K562 (cell line): ENCODE data around the gene TPRG1L. TPM values are rescaled to one million over a fixed set of nuclear protein-coding genes. Genes with fewer than 3 reads are reported as not detected.

Experiments used
- ATAC-seq: fragments of 200-7000 bp; cut with Tn5 transposase; 3 replicates; pipeline ENCODE4 v1.9.1; 2020; ENCODE audit warnings: moderate library complexity
- BruUV-seq: library from RNA; stranded (reverse); fragments of 400-500 nt; replicated peaks from 2 replicates; lab custom pipeline; 2021; lab: Mats Ljungman, UMichigan
- CTCF ChIA-PET: fragments of 300-600 bp; formaldehyde crosslinking; extraction: SDS; loops from one replicate; lab custom pipeline; 2021; ENCODE audit warnings: low intra/inter-chr PET ratio; lab: Yijun Ruan, JAX
- POLR2A ChIA-PET: fragments of 300-600, 350-650 bp; sonication (Branson Sonifier 250); formaldehyde crosslinking; extraction: SDS; loops from one replicate; lab custom pipeline; 2021; ENCODE audit warnings: antibody characterized with exemption, inconsistent platforms; lab: Yijun Ruan, JAX
- DNase-seq, 4 experiments: peaks; one replicate each; pipeline versions ENCODE4 v3.0.0 to v3.0.0-alpha.2; 2011 to 2018; ENCODE audit warnings: low spot score in 3 of 4, mixed read lengths in 3 of 4; ENCODE audit errors: extremely low read depth in 1 of 4
- FAIRE-seq: peaks from 2 replicates; lab custom pipeline; 2011; peaks lifted over from hg19 to GRCh38; lab: Jason Lieb, UNC
- H2AFZ ChIP-seq: 2 replicates; pipeline ENCODE4 v1.6.0; 2011; ENCODE audit warnings: low read depth, low read length, control low read depth, inconsistent platforms
- H3K27ac ChIP-seq: fragments of 200-600 bp; 3 replicates; pipeline ENCODE4 v1.8.0; 2011; ENCODE audit warnings: low read depth, mild to moderate bottlenecking, control low read depth, inconsistent platforms, low read length, moderate library complexity, mixed read lengths; ENCODE audit errors: extremely low read depth
- H3K27me3 ChIP-seq, 2 experiments: fragments of 300-600 bp in 1 of 2; 2 replicates in 1 of 2; 3 replicates in 1 of 2; pipeline versions ENCODE4 v1.6.0 to v1.8.0; 2011; ENCODE audit warnings: inconsistent platforms in 2 of 2, low read length in 2 of 2, mild to moderate bottlenecking in 1 of 2, mixed read lengths in 1 of 2, moderate library complexity in 1 of 2; ENCODE audit not compliant: control insufficient read depth in 2 of 2, insufficient read depth in 2 of 2
- H3K36me3 ChIP-seq: fragments of 300-600 bp; 3 replicates; pipeline ENCODE4 v1.8.0; 2011; ENCODE audit warnings: mild to moderate bottlenecking, low read length, inconsistent platforms; ENCODE audit not compliant: control insufficient read depth, insufficient read depth
- H3K4me1 ChIP-seq, 2 experiments: fragments of 200-600 bp in 1 of 2; replicated peaks in 1 of 2; 2 replicates in 1 of 2; 3 replicates in 1 of 2; pipeline versions ENCODE4 v1.5.1 to v1.8.0; 2011; ENCODE audit warnings: inconsistent platforms in 2 of 2, low read length in 2 of 2, mild to moderate bottlenecking in 1 of 2, mixed read lengths in 1 of 2, moderate library complexity in 1 of 2; ENCODE audit not compliant: control insufficient read depth in 2 of 2, insufficient read depth in 2 of 2
- H3K4me2 ChIP-seq: 2 replicates; pipeline ENCODE4 v1.6.1; 2011; ENCODE audit warnings: low read length, control low read depth, inconsistent platforms, mixed read lengths; ENCODE audit not compliant: insufficient read depth
- H3K4me3 ChIP-seq: fragments of 200-600 bp; sonication (generic), shearing (Covaris generic); 2 replicates; pipeline ENCODE4 v1.5.1; 2016; ENCODE audit warnings: control low read depth, inconsistent platforms
- H3K79me2 ChIP-seq: fragments of 200-600 bp; 3 replicates; pipeline ENCODE4 v1.8.0; 2011; ENCODE audit warnings: low read length, inconsistent platforms; ENCODE audit not compliant: control insufficient read depth, insufficient read depth
- H3K9ac ChIP-seq, 2 experiments: 2 replicates each; pipeline versions ENCODE4 v1.6.0 to v1.6.1; 2011; ENCODE audit warnings: low read depth in 2 of 2, low read length in 2 of 2, control low read depth in 1 of 2, inconsistent platforms in 1 of 2, mild to moderate bottlenecking in 1 of 2, mixed read lengths in 1 of 2; ENCODE audit not compliant: insufficient read depth in 1 of 2
- H3K9me1 ChIP-seq: one replicate; pipeline ENCODE4 v1.6.0; 2011; ENCODE audit warnings: inconsistent platforms, mild to moderate bottlenecking, low read length, moderate library complexity; ENCODE audit not compliant: control insufficient read depth, insufficient read depth
- H3K9me3 ChIP-seq: replicated peaks from 2 replicates; pipeline ENCODE4 v1.5.1; 2011; ENCODE audit warnings: low read depth, low read length, inconsistent platforms; ENCODE audit not compliant: control insufficient read depth, insufficient read depth
- H4K20me1 ChIP-seq: replicated peaks from 2 replicates; pipeline ENCODE4 v1.6.1; 2011; ENCODE audit warnings: low read length, inconsistent platforms, mixed read lengths; ENCODE audit not compliant: control insufficient read depth, insufficient read depth
- ATF4 ChIP-seq: fragments of 450-650 bp; formaldehyde crosslinking; IDR thresholded peaks from 2 replicates; pipeline ENCODE4 v1.4.0; 2022; ENCODE audit warnings: mild to moderate bottlenecking, moderate library complexity
- CREBBP ChIP-seq: IDR thresholded peaks from one replicate; pipeline ENCODE4 v1.6.1; 2012; ENCODE audit warnings: low read depth, mild to moderate bottlenecking, control low read depth, inconsistent platforms, low read length
- KDM4B ChIP-seq, 2 experiments: fragments of 450-650 bp in 1 of 2; sonication (generic) in 1 of 2; IDR thresholded peaks; 2 replicates each; pipeline ENCODE4 v1.6.1; 2016 to 2017; ENCODE audit warnings: borderline replicate concordance in 2 of 2, antibody characterized with exemption in 1 of 2, low read depth in 1 of 2, mild to moderate bottlenecking in 1 of 2
- MLX ChIP-seq, 2 experiments: fragments of 450-650 bp in 1 of 2; sonication (generic) in 1 of 2; formaldehyde crosslinking; conservative IDR thresholded peaks; 2 replicates each; pipeline versions ENCODE4 v1.4.0 to v1.8.1; 2020 to 2022; ENCODE audit warnings: mild to moderate bottlenecking in 1 of 2, missing genetic modification reagents in 1 of 2
- MYBL2 ChIP-seq, 2 experiments: fragments of 450-650 bp in 1 of 2; sonication (generic) in 1 of 2; formaldehyde crosslinking in 1 of 2; IDR thresholded peaks; 2 replicates each; pipeline versions ENCODE4 v1.6.1 to v1.8.1; 2017 to 2022; ENCODE audit warnings: borderline replicate concordance in 1 of 2, inconsistent platforms in 1 of 2, low read depth in 1 of 2, mild to moderate bottlenecking in 1 of 2, missing genetic modification reagents in 1 of 2, moderate library complexity in 1 of 2
- SMARCB1 ChIP-seq: IDR thresholded peaks from 2 replicates; pipeline ENCODE4 v1.6.1; 2011; ENCODE audit warnings: improper control_type of control experiment, low read depth; ENCODE audit not compliant: insufficient read length
- TBL1XR1 ChIP-seq, 2 experiments: IDR thresholded peaks; 2 replicates each; pipeline ENCODE4 v1.6.1; 2012; ENCODE audit warnings: improper control_type of control experiment in 2 of 2, low read length in 2 of 2, mild to moderate bottlenecking in 1 of 2
- VEZF1 ChIP-seq: fragments of 200-800 bp; sonication (Bioruptor generic); IDR thresholded peaks from 2 replicates; pipeline ENCODE4 v1.6.1; 2017; ENCODE audit warnings: missing genetic modification characterization, missing compliant biosample characterization
- ZKSCAN3 ChIP-seq: fragments of 250-450 bp; sonication (Bioruptor Pico); IDR thresholded peaks from 2 replicates; pipeline ENCODE4 v1.4.0; 2020
- ZNF121 ChIP-seq: sonication (generic); formaldehyde crosslinking; conservative IDR thresholded peaks from 2 replicates; pipeline ENCODE4 v1.8.0; 2022; ENCODE audit warnings: missing genetic modification reagents
- ZNF316 ChIP-seq: fragments of 450-650 bp; IDR thresholded peaks from 2 replicates; pipeline ENCODE4 v1.6.1; 2016
- WGBS: fragments of 100-300 bp; shearing (Covaris generic); methylation state at CpG from one replicate; pipeline ENCODE4 v1.1.6; 2016; ENCODE audit warnings: low coverage, mixed read lengths; ENCODE audit not compliant: insufficient coverage; ENCODE audit errors: missing lambda C conversion rate; 5-methylcytosine and 5-hydroxymethylcytosine counted together
- in situ Hi-C: fragments of 300-500 bp; cut with MboI; formaldehyde crosslinking; loops from 4 replicates; pipeline ENCODE4 v1.15.0; 2018; ENCODE audit warnings: inconsistent platforms, mixed read lengths
- intact Hi-C: fragments of 100-400 bp; cut with micrococcal nuclease; formaldehyde crosslinking; loops from 2 replicates; pipeline ENCODE4 v1.14.2; 2022
- polyA plus RNA-seq, 8 experiments: library from polyadenylated mRNA; depleted of rRNA in 4 of 8; stranded (reverse) in 5 of 8; unstranded in 3 of 8; fragments of >200 nt; fragmentation: Nextera tagmentation in 2 of 8; fragmentation: Illumina TruSeq in 1 of 8; extraction: Ambion mirVana in 2 of 8; extraction: Trizol in 1 of 8; gene quantifications; 2 replicates each; pipeline versions ENCODE4 v1.2.1 to v1.2.3, GENCODE V29; 2011 to 2014; ENCODE audit warnings: inconsistent platforms in 1 of 8, missing spikeins in 1 of 8
- total RNA-seq, 7 experiments: library from RNA; depleted of rRNA in 6 of 7; stranded (reverse); fragments of >200 nt in 6 of 7; fragmentation: Illumina TruSeq in 2 of 7; extraction: Trizol in 2 of 7; gene quantifications; 2 replicates each; pipeline versions ENCODE4 v1.2.1 to v1.2.3, GENCODE V29; 2011 to 2021; ENCODE audit warnings: low replicate concordance in 1 of 7

TPRG1L gene
- total and polyA plus RNA-seq, 9 of the 15 experiments (the other 6 are each of a cell fraction or from before 2014, with no cell fraction given) = 1.6 to 11.0 (median 6.2) TPM

GRCh38 chr1:3661631-3662030 is 36.8 kb downstream of the TPRG1L start:
- intact Hi-C loops = no loop called here

GRCh38 chr1:3662080-3662671 is 37.4 kb downstream of the TPRG1L start:
- H2AFZ ChIP-seq = no peak overlapping the region
- WGBS = 6% methylated on average over 16 of the region's 16 CpGs
- H3K4me1 ChIP-seq = peaks cover 0 to 16% of the 10 kb centered on the region in 2 experiments; a peak in 3 of 5 replicates
- H3K9me3 ChIP-seq = no peaks in the 10 kb centered on the region
- intact Hi-C loops = no loop called here
- peaks cover 4% of the 10 kb centered on the region; the same call in 1 of the 2 replicates for H4K20me1 ChIP-seq
- H3K27ac ChIP-seq = no peak overlapping the region
- ATAC-seq (no peak), FAIRE-seq (no peak), DNase-seq (peak in 1 of 4 experiments; percentile 14)
- peaks cover 19 to 49% of the 10 kb centered on the region in 2 experiments; a peak in 4 of 5 replicates for H3K27me3 ChIP-seq
- in situ Hi-C loops = no loop called here
- H3K4me2 ChIP-seq = no peak overlapping the region
- no peaks in the 10 kb centered on the region for H3K9me1 ChIP-seq
- ChIA-PET CTCF (no interaction called here), POLR2A (interaction anchor here (0.6 to 1.6 kb wide), 4 partner anchors 9 to 155 kb away, joined by 3 to 5 read pairs (median 3); no protein-coding TSS in a partner anchor)
- no peak overlapping the region for H3K4me3 ChIP-seq
- no peaks in the 10 kb centered on the region for H3K36me3 ChIP-seq
- no peaks in the 10 kb centered on the region for H3K79me2 ChIP-seq
- BruUV-seq = no TSS peak
- H3K9ac ChIP-seq = no peak overlapping the region
- TF ChIP-seq ATF4 (no peak), MLX (CRISPR knock-in tag; conservative IDR thresholded peaks at IDR 0.05) (no peak), MYBL2 (IDR thresholded peaks at IDR 0.05; ENCODE audit: low read depth) (no peak), MYBL2 (CRISPR knock-in tag; IDR thresholded peaks at IDR 0.05; ENCODE audit: borderline replicate concordance) (no peak), VEZF1 (CRISPR knock-in tag) (no peak), TBL1XR1 (IDR thresholded peaks at IDR 0.05; ENCODE audit: low read length in 2 of 2) (no peak)

More at GRCh38 chr1:3661631-3662030, 36.8 kb downstream of the TPRG1L start:
- Histone ChIP-seq H3K27me3 (peaks cover 24 to 54% of the 10 kb centered on the region in 2 experiments), H3K9me3 (no peaks in the 10 kb centered on the region), H4K20me1 (peaks cover 4% of the 10 kb centered on the region; the same call in 1 of the 2 replicates), H2AFZ (no peak overlapping the region), H3K9ac (no peak overlapping the region), H3K27ac (no peak overlapping the region), H3K79me2 (no peaks in the 10 kb centered on the region), H3K9me1 (no peaks in the 10 kb centered on the region), H3K4me2 (no peak overlapping the region), H3K4me3 (no peak overlapping the region), H3K4me1 (peaks cover 0 to 15% of the 10 kb centered on the region in 2 experiments; a peak in 2 of 5 replicates), H3K36me3 (no peaks in the 10 kb centered on the region)
- no TSS peak for BruUV-seq
- ATAC-seq (no peak), FAIRE-seq (no peak), DNase-seq (no peak)
- ChIA-PET POLR2A (interaction anchor here (0.6 to 1.6 kb wide), 3 partner anchors 9 to 154 kb away, joined by 3 to 5 read pairs (median 3); no protein-coding TSS in a partner anchor), CTCF (interaction anchor here (0.7 kb wide), 1 partner anchor 21 kb away, joined by 3 read pairs; no protein-coding TSS in a partner anchor)
- TF ChIP-seq ZNF121 (CRISPR knock-in tag) = no peak
- no peak for TF ChIP-seq CREBBP
- TF ChIP-seq KDM4B (IDR thresholded peaks at IDR 0.05; ENCODE audit: borderline replicate concordance in 2 of 2, low read depth in 1 of 2) = no peak
- TF ChIP-seq ZKSCAN3 = no peak
- no peak for TF ChIP-seq ZNF316
- no peak for TF ChIP-seq SMARCB1
- 22% methylated on average over 4 of the region's 4 CpGs for WGBS
- in situ Hi-C loops = no loop called here
